ENCODE measurements around the gene CPM.

DNA sequence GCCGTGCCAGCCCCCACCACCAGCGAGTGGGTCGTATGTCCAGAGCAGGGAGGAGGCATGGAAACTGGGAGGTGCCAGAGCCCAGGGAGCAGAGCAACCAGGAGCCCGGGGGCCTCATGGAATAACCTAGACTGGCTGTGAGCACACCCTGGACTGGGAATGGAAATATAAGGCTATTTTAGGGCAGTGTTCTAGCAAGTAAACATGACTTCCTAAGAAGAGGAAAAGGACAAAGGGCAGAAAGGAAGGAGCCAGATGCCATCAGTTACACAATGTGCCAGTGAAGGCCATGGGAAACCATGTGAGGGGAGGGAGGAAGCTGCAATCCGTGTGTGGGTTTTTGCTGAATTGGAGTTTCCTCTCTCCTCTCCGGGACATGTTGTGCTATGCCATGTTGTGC is 18.7 kb upstream of the CPM start:
- no peak for TF ChIP-seq POLR2A (IDR thresholded peaks at IDR 0.05; ENCODE audit: low read depth)
- TF ChIP-seq, protein P1, sequence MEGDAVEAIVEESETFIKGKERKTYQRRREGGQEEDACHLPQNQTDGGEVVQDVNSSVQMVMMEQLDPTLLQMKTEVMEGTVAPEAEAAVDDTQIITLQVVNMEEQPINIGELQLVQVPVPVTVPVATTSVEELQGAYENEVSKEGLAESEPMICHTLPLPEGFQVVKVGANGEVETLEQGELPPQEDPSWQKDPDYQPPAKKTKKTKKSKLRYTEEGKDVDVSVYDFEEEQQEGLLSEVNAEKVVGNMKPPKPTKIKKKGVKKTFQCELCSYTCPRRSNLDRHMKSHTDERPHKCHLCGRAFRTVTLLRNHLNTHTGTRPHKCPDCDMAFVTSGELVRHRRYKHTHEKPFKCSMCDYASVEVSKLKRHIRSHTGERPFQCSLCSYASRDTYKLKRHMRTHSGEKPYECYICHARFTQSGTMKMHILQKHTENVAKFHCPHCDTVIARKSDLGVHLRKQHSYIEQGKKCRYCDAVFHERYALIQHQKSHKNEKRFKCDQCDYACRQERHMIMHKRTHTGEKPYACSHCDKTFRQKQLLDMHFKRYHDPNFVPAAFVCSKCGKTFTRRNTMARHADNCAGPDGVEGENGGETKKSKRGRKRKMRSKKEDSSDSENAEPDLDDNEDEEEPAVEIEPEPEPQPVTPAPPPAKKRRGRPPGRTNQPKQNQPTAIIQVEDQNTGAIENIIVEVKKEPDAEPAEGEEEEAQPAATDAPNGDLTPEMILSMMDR (IDR thresholded peaks at IDR 0.05), result no peak
- TF ChIP-seq POLR2AphosphoS5 (IDR thresholded peaks at IDR 0.05), result peak; percentile 40 to 56
- TF ChIP-seq EP300 (IDR thresholded peaks at IDR 0.05), result no peak
